Body of pancreas (tissue), 4 donors: Measurements from ENCODE around the gene MED15. TPM values are rescaled to one million over a fixed set of nuclear protein-coding genes. Genes with fewer than 3 reads are reported as not detected.

Source experiments
- ATAC-seq: fragments of 150-250 bp; one replicate; pipeline ENCODE4 v1.9.1; 2016
- DNase-seq, 4 donors: peaks; one replicate each; pipeline ENCODE4 v3.0.0-alpha.2; 2019
- H3K27ac ChIP-seq, 4 donors: fragments of 200-600 bp; sonication (generic); 1 replicate in 3 of 4; 2 replicates in 1 of 4; pipeline versions ENCODE4 v1.5.1 to v1.6.1; 2016 to 2019; ENCODE audit warnings: mild to moderate bottlenecking in 1 of 4, mixed read lengths in 1 of 4, moderate library complexity in 1 of 4
- H3K27me3 ChIP-seq, 2 donors: fragments of 200-600 bp; sonication (generic); one replicate each; pipeline ENCODE4 v1.6.0; 2016; ENCODE audit warnings: mild to moderate bottlenecking in 1 of 2
- H3K36me3 ChIP-seq, 2 donors: fragments of 200-600 bp; sonication (generic); replicated peaks in 1 of 2; 2 replicates each; pipeline ENCODE4 v1.5.1; 2016; ENCODE audit warnings: low read depth in 2 of 2; ENCODE audit not compliant: insufficient read depth in 1 of 2
- H3K4me1 ChIP-seq: fragments of 200-600 bp; sonication (generic); one replicate; pipeline ENCODE4 v1.6.0; 2016
- H3K4me3 ChIP-seq, 2 donors: fragments of 200-600 bp; sonication (generic); 1 replicate in 1 of 2; 2 replicates in 1 of 2; pipeline ENCODE4 v1.5.1; 2016 to 2019
- H3K9me3 ChIP-seq, 3 donors: fragments of 200-600 bp; sonication (generic); 1 replicate in 2 of 3; 2 replicates in 1 of 3; pipeline ENCODE4 v1.5.1; 2016
- POLR2A ChIP-seq, 3 donors: fragments of 450-650 bp; IDR thresholded peaks; one replicate each; pipeline ENCODE4 v1.6.1; 2016; ENCODE audit warnings: antibody characterized with exemption in 3 of 3, mild to moderate bottlenecking in 2 of 3
- WGBS, 2 donors: methylation state at CpG; one replicate each; pipeline ENCODE4 v1.1.5; 2017; 5-methylcytosine and 5-hydroxymethylcytosine counted together
- intact Hi-C: fragments of 100-400 bp; cut with DNase I; formaldehyde crosslinking; loops from one replicate; pipeline ENCODE4 v1.15.1; 2023
- total RNA-seq, 2 donors: library from RNA; depleted of rRNA; stranded (reverse); fragments of >200 nt; gene quantifications; one replicate each; pipeline ENCODE4 v1.1.0, GENCODE V29; 2016
- TF ChIP-seq, protein P1 (sequence below), 7 experiments: fragments of 450-650 bp in 4 of 7; fragments of 200-600 bp in 3 of 7; sonication (generic) in 3 of 7; IDR thresholded peaks; one replicate each; pipeline ENCODE4 v1.5.1; 2016 to 2019; ENCODE audit warnings: antibody characterized with exemption in 7 of 7

The MED15 gene
- total RNA-seq, 2 donors from 2014 or later = 31.6 to 36.9 TPM

DNA sequence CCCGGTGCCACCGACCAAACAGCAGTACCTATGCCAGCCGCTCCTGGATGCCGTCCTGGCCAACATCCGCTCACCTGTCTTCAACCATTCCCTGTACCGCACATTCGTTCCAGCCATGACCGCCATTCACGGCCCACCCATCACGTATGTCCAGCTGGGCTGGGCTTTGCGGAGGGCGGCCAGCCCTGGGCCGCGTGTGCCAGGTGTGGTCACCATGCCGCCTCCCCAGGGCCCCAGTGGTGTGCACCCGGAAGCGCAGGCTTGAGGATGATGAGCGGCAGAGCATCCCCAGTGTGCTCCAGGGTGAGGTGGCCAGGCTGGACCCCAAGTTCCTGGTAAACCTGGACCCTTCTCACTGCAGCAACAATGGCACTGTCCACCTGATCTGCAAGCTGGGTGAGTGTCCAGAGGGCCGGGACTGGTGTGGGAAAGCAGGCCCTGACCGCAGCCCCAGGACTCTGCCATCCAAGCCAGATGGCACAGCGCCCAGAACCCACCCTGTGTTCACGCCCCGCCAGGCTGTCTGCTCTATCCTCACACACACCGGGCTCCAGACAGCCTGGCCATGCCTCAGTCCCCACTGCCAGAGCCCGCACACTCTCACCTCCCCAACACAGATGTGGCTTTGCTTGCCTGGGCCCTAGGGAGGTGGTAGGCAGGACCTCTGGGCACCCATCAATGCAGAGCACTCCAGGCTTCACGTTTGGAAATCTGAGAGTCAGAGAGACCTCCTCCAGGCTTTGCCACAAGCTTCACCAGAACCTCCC is 77.6 kb downstream of the MED15 start:
- no peaks in the 10 kb centered on the region for H3K9me3 ChIP-seq
- TF ChIP-seq, protein P1, sequence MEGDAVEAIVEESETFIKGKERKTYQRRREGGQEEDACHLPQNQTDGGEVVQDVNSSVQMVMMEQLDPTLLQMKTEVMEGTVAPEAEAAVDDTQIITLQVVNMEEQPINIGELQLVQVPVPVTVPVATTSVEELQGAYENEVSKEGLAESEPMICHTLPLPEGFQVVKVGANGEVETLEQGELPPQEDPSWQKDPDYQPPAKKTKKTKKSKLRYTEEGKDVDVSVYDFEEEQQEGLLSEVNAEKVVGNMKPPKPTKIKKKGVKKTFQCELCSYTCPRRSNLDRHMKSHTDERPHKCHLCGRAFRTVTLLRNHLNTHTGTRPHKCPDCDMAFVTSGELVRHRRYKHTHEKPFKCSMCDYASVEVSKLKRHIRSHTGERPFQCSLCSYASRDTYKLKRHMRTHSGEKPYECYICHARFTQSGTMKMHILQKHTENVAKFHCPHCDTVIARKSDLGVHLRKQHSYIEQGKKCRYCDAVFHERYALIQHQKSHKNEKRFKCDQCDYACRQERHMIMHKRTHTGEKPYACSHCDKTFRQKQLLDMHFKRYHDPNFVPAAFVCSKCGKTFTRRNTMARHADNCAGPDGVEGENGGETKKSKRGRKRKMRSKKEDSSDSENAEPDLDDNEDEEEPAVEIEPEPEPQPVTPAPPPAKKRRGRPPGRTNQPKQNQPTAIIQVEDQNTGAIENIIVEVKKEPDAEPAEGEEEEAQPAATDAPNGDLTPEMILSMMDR (IDR thresholded peaks at IDR 0.05) = no peak
- no peak for TF ChIP-seq POLR2A (IDR thresholded peaks at IDR 0.05)
- H3K27ac ChIP-seq = no peak overlapping the region
- peak in 1 of 4 donors; percentile 16 for DNase-seq
- ATAC-seq = no peak
- no peak overlapping the region for H3K4me3 ChIP-seq
- intact Hi-C loops = no loop called here
- H3K36me3 ChIP-seq = peaks cover 19 to 29% of the 10 kb centered on the region in 2 donors
- 80 to 93% methylated on average over 2 to 26 of the region's 26 CpGs for WGBS, 2 donors
- no peaks in the 10 kb centered on the region for H3K27me3 ChIP-seq
- no peaks in the 10 kb centered on the region for H3K4me1 ChIP-seq

DNA sequence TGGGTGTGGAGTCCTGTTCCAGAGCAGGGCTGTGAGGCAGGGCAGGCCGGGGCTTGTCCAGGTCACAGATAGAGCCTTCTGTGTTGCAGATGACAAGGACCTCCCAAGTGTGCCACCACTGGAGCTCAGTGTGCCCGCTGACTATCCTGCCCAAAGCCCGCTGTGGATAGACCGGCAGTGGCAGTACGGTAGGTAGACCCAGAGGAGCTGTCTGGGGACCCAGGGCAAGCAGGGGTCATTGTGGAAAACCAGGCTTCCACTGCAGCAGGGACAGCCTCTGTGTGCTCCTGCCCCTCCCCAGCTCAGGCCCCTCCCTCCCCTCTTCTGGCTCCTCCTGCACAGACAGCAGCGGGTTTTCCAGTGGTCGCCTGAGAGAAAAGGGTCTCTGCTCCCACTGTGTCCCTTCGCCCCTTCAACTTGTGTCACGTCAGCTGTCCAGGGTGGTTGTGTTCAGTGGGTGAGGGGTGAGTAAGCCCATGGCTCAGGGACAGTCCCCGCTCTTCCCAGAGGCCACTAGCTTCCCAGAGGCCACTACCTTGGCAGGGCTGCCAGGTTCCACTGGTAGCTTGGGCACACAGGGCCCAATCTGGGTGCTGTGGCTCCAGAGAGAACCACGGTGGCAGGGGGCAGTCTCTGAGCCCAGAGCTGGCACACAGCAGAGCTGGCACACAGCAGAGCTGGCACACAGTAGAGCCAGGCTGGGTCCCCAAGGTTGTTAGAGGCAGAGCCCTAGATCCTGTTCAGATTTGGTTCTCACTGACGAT is 78.4 kb downstream of the MED15 start:
- no peaks in the 10 kb centered on the region for H3K9me3 ChIP-seq
- H3K36me3 ChIP-seq = peaks cover 19 to 29% of the 10 kb centered on the region in 2 donors
- H3K27me3 ChIP-seq = no peaks in the 10 kb centered on the region

DNA sequence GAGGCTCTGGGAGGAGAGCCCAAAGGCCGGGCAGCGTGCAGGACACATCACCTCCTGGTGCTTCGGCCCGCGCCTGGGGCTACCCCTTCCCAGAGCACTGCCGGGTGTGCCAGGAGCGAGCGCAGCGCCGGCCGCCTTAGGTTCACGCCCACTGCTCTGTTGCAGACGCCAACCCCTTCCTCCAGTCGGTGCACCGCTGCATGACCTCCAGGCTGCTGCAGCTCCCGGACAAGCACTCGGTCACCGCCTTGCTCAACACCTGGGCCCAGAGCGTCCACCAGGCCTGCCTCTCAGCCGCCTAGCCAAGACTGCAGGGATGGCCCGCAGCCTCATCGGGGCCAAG is 79.0 kb downstream of the MED15 start:
- peaks cover 19 to 29% of the 10 kb centered on the region in 2 donors for H3K36me3 ChIP-seq
- TF ChIP-seq, protein P1 (IDR thresholded peaks at IDR 0.05) = no peak
- TF ChIP-seq POLR2A (IDR thresholded peaks at IDR 0.05) = no peak
- ATAC-seq (no peak), DNase-seq (no peak)
- intact Hi-C loops = no loop called here
- no peak overlapping the region for H3K27ac ChIP-seq
- H3K4me1 ChIP-seq = no peaks in the 10 kb centered on the region
- H3K27me3 ChIP-seq = no peaks in the 10 kb centered on the region
- WGBS, 2 donors = 93% methylated on average over 6 to 20 of the region's 22 CpGs
- H3K4me3 ChIP-seq = no peak overlapping the region
- H3K9me3 ChIP-seq = no peaks in the 10 kb centered on the region

More for the DNA sequence above, 78.4 kb downstream of the MED15 start:
- WGBS, 2 donors = 92 to 97% methylated on average over 9 to 12 of the region's 12 CpGs
- DNase-seq = no peak
- no peak for ATAC-seq
- Histone ChIP-seq H3K4me1 (no peaks in the 10 kb centered on the region), H3K4me3 (no peak overlapping the region), H3K27ac (no peak overlapping the region)
- intact Hi-C loops = no loop called here
- TF ChIP-seq POLR2A (IDR thresholded peaks at IDR 0.05) = no peak
- TF ChIP-seq, protein P1 (IDR thresholded peaks at IDR 0.05) = no peak

DNA sequence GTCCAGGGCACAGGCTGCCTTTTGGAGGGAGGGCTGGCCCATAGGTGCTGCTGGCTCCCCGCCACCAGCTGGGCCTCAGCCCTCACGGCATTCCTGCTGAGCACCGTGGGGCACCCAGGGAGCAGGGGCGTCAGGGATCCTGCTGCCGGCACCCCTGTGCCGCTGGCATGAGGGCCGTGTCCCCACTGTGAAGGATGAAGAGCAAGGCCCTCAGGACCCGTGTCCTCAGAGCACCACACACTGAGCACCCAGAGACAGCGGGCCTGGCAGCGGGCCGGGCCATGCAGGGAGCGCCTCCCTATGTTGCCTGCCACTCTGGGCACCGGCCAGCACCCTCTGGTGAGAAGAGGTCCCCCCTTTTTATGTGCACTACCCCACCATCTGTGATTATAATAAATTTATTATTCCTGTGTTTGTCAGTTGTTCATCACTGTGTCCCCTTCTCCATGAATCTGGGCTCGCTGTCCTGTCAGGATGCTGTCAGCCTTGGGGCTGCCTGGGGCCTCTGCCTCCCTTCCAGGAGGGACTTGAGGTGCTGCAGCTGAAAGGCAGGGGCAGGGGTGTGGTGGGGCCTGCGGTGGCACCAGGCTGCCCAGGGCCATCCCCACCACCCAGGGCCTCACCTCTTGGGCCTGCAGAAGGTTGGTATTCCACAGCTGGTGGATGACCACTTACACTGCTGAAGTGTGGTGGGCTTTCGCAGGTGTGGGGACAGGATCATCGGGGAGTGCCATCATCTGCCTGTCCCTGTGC is 80.0 kb downstream of the MED15 start:
- H3K4me1 ChIP-seq = no peaks in the 10 kb centered on the region
- H3K27ac ChIP-seq = no peak overlapping the region
- no peak for ATAC-seq
- WGBS, 2 donors = 89 to 95% methylated on average over 6 to 17 of the region's 17 CpGs
- intact Hi-C loops = no loop called here
- no peaks in the 10 kb centered on the region for H3K27me3 ChIP-seq
- no peaks in the 10 kb centered on the region for H3K9me3 ChIP-seq
- no peak for TF ChIP-seq POLR2A (IDR thresholded peaks at IDR 0.05)
- TF ChIP-seq, protein P1 (IDR thresholded peaks at IDR 0.05) = no peak
- peaks cover 19 to 29% of the 10 kb centered on the region in 2 donors for H3K36me3 ChIP-seq
- DNase-seq = no peak
- no peak overlapping the region for H3K4me3 ChIP-seq
